H9 (cell line): ENCODE results near the gene ENPEP. TPM values are rescaled to one million over a fixed set of nuclear protein-coding genes. Genes with fewer than 3 reads are reported as not detected.

Experiments used
- DNase-seq: peaks from one replicate; pipeline ENCODE4 v3.0.0-alpha.2; 2017
- H2AFZ ChIP-seq: one replicate; pipeline ENCODE4 v1.6.1; 2013; ENCODE audit warnings: mild to moderate bottlenecking, low read length, control low read depth, moderate library complexity
- H2AK5ac ChIP-seq: 2 replicates; pipeline ENCODE4 v1.6.1; 2013; ENCODE audit warnings: low read length, control low read depth, mixed read lengths; ENCODE audit not compliant: insufficient read length
- H2BK120ac ChIP-seq: one replicate; pipeline ENCODE4 v1.6.1; 2013; ENCODE audit warnings: low read depth, mild to moderate bottlenecking, low read length, control low read depth, inconsistent platforms; ENCODE audit not compliant: poor library complexity, severe bottlenecking
- H2BK12ac ChIP-seq: 2 replicates; pipeline ENCODE4 v1.6.1; 2013; ENCODE audit warnings: low read length, control low read depth, mixed read lengths, low read depth; ENCODE audit not compliant: insufficient read length
- H2BK15ac ChIP-seq: 2 replicates; pipeline ENCODE4 v1.6.1; 2013; ENCODE audit warnings: low read depth, low read length, control low read depth
- H2BK20ac ChIP-seq: one replicate; pipeline ENCODE4 v1.6.1; 2013; ENCODE audit warnings: low read depth, mild to moderate bottlenecking, low read length, control low read depth, inconsistent platforms; ENCODE audit not compliant: poor library complexity, severe bottlenecking
- H2BK5ac ChIP-seq: 2 replicates; pipeline ENCODE4 v1.6.1; 2013; ENCODE audit warnings: low read length, control low read depth, mixed read lengths; ENCODE audit not compliant: insufficient read length
- H3K14ac ChIP-seq: 2 replicates; pipeline ENCODE4 v1.6.1; 2013; ENCODE audit warnings: low read length, control low read depth; ENCODE audit not compliant: insufficient read depth
- H3K18ac ChIP-seq: 2 replicates; pipeline ENCODE4 v1.6.1; 2013; ENCODE audit warnings: low read depth, mild to moderate bottlenecking, mixed read lengths, low read length, control low read depth; ENCODE audit not compliant: insufficient read length
- H3K23ac ChIP-seq: 2 replicates; pipeline ENCODE4 v1.6.1; 2013; ENCODE audit warnings: low read length, control low read depth, mixed read lengths, low read depth; ENCODE audit not compliant: insufficient read length
- H3K23me2 ChIP-seq: 2 replicates; pipeline ENCODE4 v1.6.1; 2013; ENCODE audit warnings: low read depth, mild to moderate bottlenecking, mixed read lengths, low read length, control low read depth; ENCODE audit not compliant: insufficient read length, poor library complexity, severe bottlenecking
- H3K27ac ChIP-seq: 2 replicates; pipeline ENCODE4 v1.5.1; 2013; ENCODE audit warnings: low read length, control low read depth, mixed read lengths, low read depth; ENCODE audit not compliant: insufficient read length
- H3K27me3 ChIP-seq: 2 replicates; pipeline ENCODE4 v1.6.1; 2013; ENCODE audit warnings: low read length, control low read depth, inconsistent platforms; ENCODE audit not compliant: insufficient read depth
- H3K4ac ChIP-seq: 2 replicates; pipeline ENCODE4 v1.6.1; 2013; ENCODE audit warnings: low read depth, mild to moderate bottlenecking, control low read depth, inconsistent platforms, low read length, moderate library complexity
- H3K4me1 ChIP-seq: 2 replicates; pipeline ENCODE4 v1.6.1; 2013; ENCODE audit warnings: low read length, control low read depth, inconsistent platforms; ENCODE audit not compliant: insufficient read depth
- H3K4me2 ChIP-seq: 2 replicates; pipeline ENCODE4 v1.6.1; 2013; ENCODE audit warnings: low read length, control low read depth, mixed read lengths; ENCODE audit not compliant: insufficient read length, insufficient read depth
- H3K56ac ChIP-seq: 2 replicates; pipeline ENCODE4 v1.6.1; 2013; ENCODE audit warnings: low read depth, mild to moderate bottlenecking, mixed read lengths, low read length, control low read depth; ENCODE audit not compliant: insufficient read length
- H3K79me1 ChIP-seq: 2 replicates; pipeline ENCODE4 v1.6.1; 2013; ENCODE audit warnings: low read depth, mild to moderate bottlenecking, moderate library complexity, low read length, control low read depth, inconsistent platforms; ENCODE audit not compliant: insufficient read depth, poor library complexity, severe bottlenecking
- H3K79me2 ChIP-seq: 2 replicates; pipeline ENCODE4 v1.6.1; 2013; ENCODE audit warnings: low read length, control low read depth, inconsistent platforms; ENCODE audit not compliant: insufficient read depth
- H3K9ac ChIP-seq: 2 replicates; pipeline ENCODE4 v1.6.1; 2013; ENCODE audit warnings: low read length, control low read depth, mixed read lengths; ENCODE audit not compliant: insufficient read length; ENCODE audit errors: extremely low read depth
- H3K9me3 ChIP-seq: one replicate; pipeline ENCODE4 v1.6.1; 2013; ENCODE audit warnings: low read depth, low read length, inconsistent platforms; ENCODE audit not compliant: control insufficient read depth
- H3T11ph ChIP-seq: one replicate; pipeline ENCODE4 v1.6.1; 2013; ENCODE audit warnings: mild to moderate bottlenecking, low read length, control low read depth, inconsistent platforms
- H4K20me1 ChIP-seq: one replicate; pipeline ENCODE4 v1.6.1; 2013; ENCODE audit not compliant: control insufficient read depth, insufficient read length, insufficient read depth
- H4K5ac ChIP-seq: 2 replicates; pipeline ENCODE4 v1.6.1; 2013; ENCODE audit warnings: low read depth, mild to moderate bottlenecking, mixed read lengths, low read length, control low read depth; ENCODE audit not compliant: insufficient read length
- H4K8ac ChIP-seq: replicated peaks from 2 replicates; pipeline ENCODE4 v1.6.1; 2013; ENCODE audit warnings: low read length, control low read depth, mixed read lengths, low read depth; ENCODE audit not compliant: insufficient read length
- H4K91ac ChIP-seq: 2 replicates; pipeline ENCODE4 v1.6.1; 2013; ENCODE audit warnings: low read depth, mild to moderate bottlenecking, moderate library complexity, mixed read lengths, low read length, control low read depth; ENCODE audit not compliant: insufficient read length
- H3K27ac Mint-ChIP-seq, 3 experiments: 2 replicates in 2 of 3; 3 replicates in 1 of 3; pipeline ENCODE4 v1.8.0; 2020 to 2021; ENCODE audit warnings: mixed read lengths in 3 of 3, mild to moderate bottlenecking in 1 of 3, moderate library complexity in 1 of 3
- H3K27me3 Mint-ChIP-seq: 2 replicates; pipeline ENCODE4 v1.8.0; 2021; ENCODE audit warnings: low read depth, mild to moderate bottlenecking, moderate library complexity, mixed read lengths
- H3K36me3 Mint-ChIP-seq, 3 experiments: 2 replicates in 2 of 3; 3 replicates in 1 of 3; pipeline ENCODE4 v1.8.0; 2020 to 2021; ENCODE audit warnings: low read depth in 3 of 3, mixed read lengths in 3 of 3; ENCODE audit not compliant: insufficient read depth in 1 of 3
- H3K4me1 Mint-ChIP-seq, 2 experiments: 2 replicates each; pipeline ENCODE4 v1.8.0; 2020; ENCODE audit warnings: mixed read lengths in 2 of 2
- H3K4me3 Mint-ChIP-seq, 2 experiments: 2 replicates in 1 of 2; 3 replicates in 1 of 2; pipeline ENCODE4 v1.8.0; 2020 to 2021; ENCODE audit warnings: mild to moderate bottlenecking in 2 of 2, mixed read lengths in 2 of 2, moderate library complexity in 1 of 2
- H3K9me3 Mint-ChIP-seq, 2 experiments: 2 replicates in 1 of 2; 3 replicates in 1 of 2; pipeline ENCODE4 v1.8.0; 2020; ENCODE audit warnings: mild to moderate bottlenecking in 2 of 2, mixed read lengths in 2 of 2, moderate library complexity in 1 of 2
- WGBS: extraction: QIAGEN DNeasy Blood & Tissue Kit; methylation state at CpG from one replicate; pipeline ENCODE4 v1.1.7; 2013; ENCODE audit warnings: missing lambda C conversion rate, low lambda C conversion rate, mixed read lengths; ENCODE audit not compliant: insufficient read length; ENCODE audit errors: extremely low coverage; 5-methylcytosine and 5-hydroxymethylcytosine counted together
- total RNA-seq: library from RNA; stranded (reverse); gene quantifications from 2 replicates; pipeline ENCODE4 v1.2.1, GENCODE V29; 2021
- TF ChIP-seq, protein P1 (sequence below): fragments of 200-600 bp; sonication (generic); conservative IDR thresholded peaks from 3 replicates; pipeline ENCODE4 v1.8.0; 2021; ENCODE audit warnings: antibody characterized with exemption, mild to moderate bottlenecking

ENPEP gene
- total RNA-seq, 1 experiment from 2014 or later: 0.44 TPM

DNA sequence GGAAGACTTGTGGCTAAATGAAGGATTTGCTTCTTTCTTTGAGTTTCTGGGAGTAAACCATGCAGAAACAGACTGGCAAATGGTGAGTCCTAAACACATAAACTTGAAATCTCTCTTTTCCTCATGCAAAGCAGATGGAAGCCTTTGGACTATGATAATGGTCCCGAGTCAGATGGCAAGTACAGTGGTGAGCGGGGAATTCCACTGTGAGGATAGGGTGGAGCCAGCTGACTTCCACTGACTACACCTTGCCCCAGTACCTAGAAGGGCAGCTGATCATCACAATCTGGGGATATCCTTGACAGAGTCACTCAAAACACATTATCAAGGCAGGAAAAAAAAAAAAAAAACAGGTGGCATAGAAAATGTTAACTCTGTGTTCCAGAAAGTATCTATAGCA lies 34.3 kb downstream of the ENPEP start:
- Histone ChIP-seq H3K23ac (no peak overlapping the region), H3K79me1 (no peaks in the 10 kb centered on the region), H3K4ac (no peak overlapping the region), H3K27ac (no peak overlapping the region), H3K23me2 (no peaks in the 10 kb centered on the region), H2BK20ac (no peak overlapping the region), H4K91ac (no peak overlapping the region), H3K4me2 (no peak overlapping the region), H3K56ac (no peak overlapping the region), H2AK5ac (no peak overlapping the region), H3K79me2 (no peaks in the 10 kb centered on the region), H4K8ac (no peak overlapping the region), H4K5ac (no peak overlapping the region), H2BK12ac (no peak overlapping the region), H2BK5ac (no peak overlapping the region), H3K27me3 (no peaks in the 10 kb centered on the region), H3K9me3 (no peaks in the 10 kb centered on the region), H3K9ac (no peak overlapping the region), H2BK120ac (no peak overlapping the region), H3K18ac (no peak overlapping the region), H3T11ph (no peak overlapping the region), H4K20me1 (no peaks in the 10 kb centered on the region), H3K14ac (no peak overlapping the region), H2BK15ac (no peak overlapping the region), H3K4me1 (no peaks in the 10 kb centered on the region), H2AFZ (no peak overlapping the region)
- TF ChIP-seq, protein P1, sequence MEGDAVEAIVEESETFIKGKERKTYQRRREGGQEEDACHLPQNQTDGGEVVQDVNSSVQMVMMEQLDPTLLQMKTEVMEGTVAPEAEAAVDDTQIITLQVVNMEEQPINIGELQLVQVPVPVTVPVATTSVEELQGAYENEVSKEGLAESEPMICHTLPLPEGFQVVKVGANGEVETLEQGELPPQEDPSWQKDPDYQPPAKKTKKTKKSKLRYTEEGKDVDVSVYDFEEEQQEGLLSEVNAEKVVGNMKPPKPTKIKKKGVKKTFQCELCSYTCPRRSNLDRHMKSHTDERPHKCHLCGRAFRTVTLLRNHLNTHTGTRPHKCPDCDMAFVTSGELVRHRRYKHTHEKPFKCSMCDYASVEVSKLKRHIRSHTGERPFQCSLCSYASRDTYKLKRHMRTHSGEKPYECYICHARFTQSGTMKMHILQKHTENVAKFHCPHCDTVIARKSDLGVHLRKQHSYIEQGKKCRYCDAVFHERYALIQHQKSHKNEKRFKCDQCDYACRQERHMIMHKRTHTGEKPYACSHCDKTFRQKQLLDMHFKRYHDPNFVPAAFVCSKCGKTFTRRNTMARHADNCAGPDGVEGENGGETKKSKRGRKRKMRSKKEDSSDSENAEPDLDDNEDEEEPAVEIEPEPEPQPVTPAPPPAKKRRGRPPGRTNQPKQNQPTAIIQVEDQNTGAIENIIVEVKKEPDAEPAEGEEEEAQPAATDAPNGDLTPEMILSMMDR: no peak
- H3K9me3 Mint-ChIP-seq: no peaks in the 10 kb centered on the region
- no peak for DNase-seq
- H3K27ac Mint-ChIP-seq: no peak overlapping the region
- no peaks in the 10 kb centered on the region for H3K4me1 Mint-ChIP-seq
- H3K36me3 Mint-ChIP-seq: no peaks in the 10 kb centered on the region
- no peak overlapping the region for H3K4me3 Mint-ChIP-seq
- H3K27me3 Mint-ChIP-seq: no peaks in the 10 kb centered on the region
- no CpG with 5 or more reads among the region's 2 CpGs for WGBS
